IPS-20b (cell line): Measurements from ENCODE around the gene TTYH3.
A peak's percentile ranks its signal among the peaks of the same experiment; 100 is the strongest.

ENCODE experiments used
- H3K27ac ChIP-seq: one replicate; pipeline ENCODE4 v1.5.1; 2013; ENCODE audit warnings: low read length
- H3K27me3 ChIP-seq: 2 replicates; pipeline ENCODE4 v1.6.1; 2013; ENCODE audit warnings: mild to moderate bottlenecking, low read length, inconsistent platforms; ENCODE audit not compliant: insufficient read depth
- H3K36me3 ChIP-seq: 2 replicates; pipeline ENCODE4 v1.6.1; 2013; ENCODE audit warnings: low read depth, mild to moderate bottlenecking, inconsistent platforms, low read length, moderate library complexity; ENCODE audit not compliant: insufficient read depth
- H3K4me1 ChIP-seq: 2 replicates; pipeline ENCODE4 v1.6.1; 2013; ENCODE audit warnings: mild to moderate bottlenecking, control low read depth, inconsistent platforms, low read length, moderate library complexity; ENCODE audit not compliant: insufficient read depth
- H3K4me3 ChIP-seq: 2 replicates; pipeline ENCODE4 v1.5.1; 2013; ENCODE audit warnings: mild to moderate bottlenecking, low read length, inconsistent platforms
- H3K9ac ChIP-seq: 2 replicates; pipeline ENCODE4 v1.6.1; 2013; ENCODE audit warnings: low read depth, mild to moderate bottlenecking, inconsistent platforms, low read length, moderate library complexity
- H3K9me3 ChIP-seq: 2 replicates; pipeline ENCODE4 v1.6.1; 2013; ENCODE audit warnings: mild to moderate bottlenecking, low read depth, low read length, inconsistent platforms; ENCODE audit not compliant: insufficient read depth

TTYH3 gene

DNA sequence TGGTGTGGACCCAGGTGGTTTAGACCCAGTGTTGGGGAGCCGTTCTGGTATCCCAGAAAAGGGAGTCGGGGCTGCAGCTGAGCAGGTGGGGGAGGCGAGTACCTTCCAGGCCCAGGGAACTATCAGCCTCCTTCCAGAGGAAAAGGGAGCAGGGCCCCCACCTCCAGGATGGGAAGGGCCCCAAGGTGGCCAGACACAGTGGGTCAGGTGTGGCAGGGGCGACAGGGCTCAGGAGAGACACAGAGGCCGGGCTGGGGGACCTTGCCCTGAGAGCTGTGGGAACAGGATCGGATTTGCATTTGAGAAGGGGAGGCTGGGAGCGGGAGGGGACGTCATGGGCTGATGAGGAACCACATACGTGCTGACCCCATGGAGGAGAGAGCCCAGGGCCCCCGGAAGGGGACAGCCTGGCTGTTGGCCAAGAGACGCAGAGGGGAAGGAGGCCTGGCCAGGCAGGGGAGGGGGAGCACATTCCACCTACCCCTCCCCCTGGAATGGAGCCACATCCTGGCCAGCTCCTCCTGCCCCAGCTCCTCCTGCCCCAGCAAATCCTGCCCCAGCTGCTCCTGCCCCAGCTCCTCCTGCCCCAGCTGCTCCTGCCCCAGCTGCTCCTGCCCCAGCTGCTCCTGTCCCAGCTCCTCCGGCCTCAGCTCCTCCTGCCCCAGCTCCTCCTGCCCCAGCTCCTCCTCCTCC is 9.7 kb upstream of the TTYH3 start:
- Histone ChIP-seq H3K9me3 (no peaks in the 10 kb centered on the region), H3K36me3 (no peaks in the 10 kb centered on the region), H3K27me3 (no peaks in the 10 kb centered on the region), H3K4me3 (no peak overlapping the region), H3K9ac (peak overlapping the region; percentile 34; the same call in 1 of the 2 replicates), H3K27ac (peak overlapping the region; percentile 9), H3K4me1 (peaks cover 11% of the 10 kb centered on the region; the same call in 1 of the 2 replicates)

- H3K4me1 ChIP-seq = peaks cover 11% of the 10 kb centered on the region; the same call in 1 of the 2 replicates
- no peak overlapping the region for H3K4me3 ChIP-seq
- no peak overlapping the region for H3K9ac ChIP-seq
- H3K9me3 ChIP-seq = no peaks in the 10 kb centered on the region
- H3K27me3 ChIP-seq = no peaks in the 10 kb centered on the region
- H3K36me3 ChIP-seq = no peaks in the 10 kb centered on the region
- H3K27ac ChIP-seq = no peak overlapping the region
These were observed 8.7 kb upstream of the TTYH3 start for GRCh38 chr7:2622869-2623697.

- no peak overlapping the region; the same call in 1 of the 2 replicates for H3K9ac ChIP-seq
- H3K4me1 ChIP-seq = peaks cover 11% of the 10 kb centered on the region; the same call in 1 of the 2 replicates
- no peaks in the 10 kb centered on the region for H3K9me3 ChIP-seq
- no peaks in the 10 kb centered on the region for H3K36me3 ChIP-seq
- H3K27me3 ChIP-seq = no peaks in the 10 kb centered on the region
- H3K4me3 ChIP-seq = no peak overlapping the region
- no peak overlapping the region for H3K27ac ChIP-seq
These were observed 8.1 kb upstream of the TTYH3 start for GRCh38 chr7:2623698-2624014.

GRCh38 chr7:2624293-2624886 is 7.4 kb upstream of the TTYH3 start:
- Histone ChIP-seq H3K4me1 (peaks cover 11% of the 10 kb centered on the region; the same call in 1 of the 2 replicates), H3K4me3 (no peak overlapping the region), H3K27ac (no peak overlapping the region), H3K9me3 (no peaks in the 10 kb centered on the region), H3K27me3 (no peaks in the 10 kb centered on the region), H3K36me3 (no peaks in the 10 kb centered on the region), H3K9ac (no peak overlapping the region; the same call in 1 of the 2 replicates)

DNA sequence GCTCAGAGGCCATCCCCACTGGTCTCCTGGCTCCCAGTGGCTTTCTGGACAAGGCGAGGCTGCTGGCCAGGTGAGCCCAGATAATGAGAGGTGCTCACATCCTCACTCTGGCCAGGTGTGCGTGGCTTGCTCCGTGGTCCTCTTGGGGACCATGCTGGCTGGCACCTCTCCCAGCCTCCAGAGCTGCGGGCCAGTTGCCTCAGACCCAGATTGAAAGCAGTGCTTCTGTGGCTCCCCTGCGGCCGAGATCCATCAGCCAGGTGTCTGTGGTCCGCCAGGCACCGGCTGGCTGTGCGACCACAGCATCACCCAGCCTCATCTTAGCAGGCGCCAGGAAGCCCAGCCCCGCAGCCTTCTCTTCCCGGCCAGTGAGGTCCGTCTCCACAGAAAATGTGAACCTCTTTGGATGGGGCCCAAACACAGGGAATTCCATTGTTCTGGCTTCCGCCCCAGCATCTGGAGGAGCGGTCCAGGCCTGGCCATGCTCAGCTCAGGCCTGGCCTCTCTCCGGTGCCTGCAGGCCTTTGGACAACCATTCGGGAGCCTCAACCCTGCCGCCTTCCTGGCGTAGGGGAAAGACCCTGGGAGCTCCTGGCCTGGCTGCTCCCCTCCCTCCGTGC is 5.2 kb upstream of the TTYH3 start:
- Histone ChIP-seq H3K27ac (no peak overlapping the region), H3K9me3 (no peaks in the 10 kb centered on the region), H3K9ac (no peak overlapping the region), H3K4me3 (no peak overlapping the region), H3K36me3 (no peaks in the 10 kb centered on the region), H3K27me3 (no peaks in the 10 kb centered on the region), H3K4me1 (peaks cover 8% of the 10 kb centered on the region; the same call in 1 of the 2 replicates)

DNA sequence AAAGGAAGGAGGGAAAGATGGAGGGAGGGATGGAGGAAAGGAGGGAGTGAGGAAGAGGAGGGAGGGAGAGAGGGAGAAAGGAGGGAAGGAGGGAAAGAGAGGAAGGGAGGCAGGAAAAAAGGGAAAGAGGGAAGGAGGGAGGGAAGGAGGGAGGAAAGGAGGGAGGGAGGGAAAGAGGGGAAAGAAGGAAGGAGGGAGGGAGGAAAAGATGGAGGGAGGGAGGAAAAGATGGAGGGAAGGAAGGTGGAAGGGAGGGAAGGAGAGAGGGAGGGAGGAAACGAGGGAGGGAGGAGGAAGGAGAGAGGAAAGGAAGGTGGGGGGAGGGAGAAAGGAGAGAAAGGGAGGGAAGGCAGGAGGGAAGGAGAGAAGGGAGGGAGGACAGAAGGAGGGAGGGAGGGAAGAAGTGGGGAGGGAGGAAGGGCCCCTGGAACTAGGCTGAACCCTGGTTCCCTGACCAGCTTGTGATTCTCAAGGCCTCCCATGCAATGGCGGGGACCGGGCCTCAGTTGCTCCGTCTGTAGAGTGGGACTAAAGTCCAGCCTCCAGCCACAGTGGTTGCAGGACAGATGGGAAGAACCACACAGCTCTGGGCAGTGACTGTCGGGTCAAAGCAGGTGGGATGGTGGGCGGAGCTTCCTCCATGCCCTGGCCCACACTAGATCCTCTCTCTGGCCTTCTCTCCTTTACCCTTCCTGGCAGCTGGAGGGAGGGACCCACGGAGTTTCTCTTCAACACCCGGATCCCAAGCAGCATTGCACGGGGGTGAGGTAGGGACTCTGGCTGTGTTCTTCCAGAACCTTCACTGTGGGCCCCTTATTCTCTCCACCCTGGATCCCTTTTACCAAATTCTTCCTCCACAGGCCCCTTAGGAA is 4.3 kb upstream of the TTYH3 start:
- H3K9me3 ChIP-seq = no peaks in the 10 kb centered on the region
- H3K9ac ChIP-seq = no peak overlapping the region
- no peaks in the 10 kb centered on the region for H3K27me3 ChIP-seq
- no peak overlapping the region for H3K4me3 ChIP-seq
- H3K4me1 ChIP-seq = peaks cover 3% of the 10 kb centered on the region; the same call in 1 of the 2 replicates
- H3K36me3 ChIP-seq = no peaks in the 10 kb centered on the region
- no peak overlapping the region for H3K27ac ChIP-seq

GRCh38 chr7:2628130-2628482 is 3.7 kb upstream of the TTYH3 start:
- no peak overlapping the region for H3K27ac ChIP-seq
- H3K9me3 ChIP-seq = no peaks in the 10 kb centered on the region
- no peak overlapping the region for H3K4me3 ChIP-seq
- no peak overlapping the region for H3K9ac ChIP-seq
- H3K4me1 ChIP-seq = peaks cover under 1% of the 10 kb centered on the region; the same call in 1 of the 2 replicates
- no peaks in the 10 kb centered on the region for H3K27me3 ChIP-seq
- H3K36me3 ChIP-seq = no peaks in the 10 kb centered on the region

DNA sequence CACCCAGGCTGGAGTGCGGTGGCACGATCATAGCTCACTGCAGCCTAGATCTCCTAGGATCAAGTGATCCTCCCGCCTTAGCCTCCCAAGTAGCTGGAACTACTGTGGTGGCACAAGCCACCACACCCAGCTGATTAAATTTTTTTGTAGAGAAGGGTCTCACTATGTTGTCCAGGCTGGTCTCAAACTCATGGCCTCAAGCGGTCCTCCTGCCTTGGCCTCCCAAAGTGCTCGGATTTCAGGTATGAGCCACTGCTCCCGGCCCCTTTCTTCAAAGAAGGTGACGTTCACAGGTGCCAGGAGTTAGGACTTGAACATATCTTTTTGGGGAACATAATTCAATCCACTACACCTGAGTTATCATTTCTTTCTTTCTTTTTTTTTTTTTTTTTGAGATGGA is 2.9 kb upstream of the TTYH3 start:
- Histone ChIP-seq H3K4me3 (no peak overlapping the region), H3K4me1 (peaks cover 4% of the 10 kb centered on the region; the same call in 1 of the 2 replicates), H3K27ac (no peak overlapping the region), H3K9ac (no peak overlapping the region), H3K27me3 (no peaks in the 10 kb centered on the region), H3K36me3 (no peaks in the 10 kb centered on the region), H3K9me3 (no peaks in the 10 kb centered on the region)

- no peaks in the 10 kb centered on the region for H3K27me3 ChIP-seq
- H3K9ac ChIP-seq = no peak overlapping the region; the same call in 1 of the 2 replicates
These were observed 1.8 kb upstream of the TTYH3 start for GRCh38 chr7:2629746-2630681.

More at GRCh38 chr7:2629746-2630681, 1.8 kb upstream of the TTYH3 start:
- Histone ChIP-seq H3K4me3 (no peak overlapping the region), H3K9me3 (no peaks in the 10 kb centered on the region), H3K36me3 (no peaks in the 10 kb centered on the region), H3K4me1 (peaks cover 5% of the 10 kb centered on the region; the same call in 1 of the 2 replicates), H3K27ac (no peak overlapping the region)
